Right lobe of liver (tissue), 6 donors: ENCODE data around the gene DST. TPM values are rescaled to one million over a fixed set of nuclear protein-coding genes. Genes with fewer than 3 reads are reported as not detected.
A peak's percentile ranks its signal among the peaks of the same experiment; 100 is the strongest.

ENCODE experiments used
- ATAC-seq, 4 donors: fragments of 200-7000 bp; cut with Tn5 transposase; one replicate each; pipeline ENCODE4 v1.9.1; 2020; ENCODE audit warnings: mild to moderate bottlenecking in 4 of 4, moderate library complexity in 4 of 4
- DNase-seq, 3 donors: peaks; one replicate each; pipeline ENCODE4 v3.0.0-alpha.2; 2020
- H3K27ac ChIP-seq, 3 donors: fragments of 200-600 bp; one replicate each; pipeline ENCODE4 v1.8.0; 2022
- H3K27me3 ChIP-seq, 2 donors: fragments of 200-600 bp; one replicate each; pipeline ENCODE4 v1.8.0; 2022
- H3K36me3 ChIP-seq, 4 donors: fragments of 200-600 bp; sonication (generic) in 1 of 4; one replicate each; pipeline versions ENCODE4 v1.5.1 to v1.8.0; 2017 to 2022; ENCODE audit warnings: control low read depth in 1 of 4
- H3K4me1 ChIP-seq, 4 donors: fragments of 200-600 bp; sonication (generic) in 1 of 4; one replicate each; pipeline versions ENCODE4 v1.5.1 to v1.8.0; 2017 to 2022; ENCODE audit warnings: control low read depth in 1 of 4
- H3K4me3 ChIP-seq, 3 donors: fragments of 200-600 bp; one replicate each; pipeline ENCODE4 v1.8.0; 2022
- H3K9me3 ChIP-seq, 4 donors: fragments of 200-600 bp; sonication (generic) in 1 of 4; one replicate each; pipeline versions ENCODE4 v1.5.1 to v1.8.0; 2017 to 2022; ENCODE audit warnings: control low read depth in 1 of 4
- POLR2A ChIP-seq: fragments of 450-650 bp; IDR thresholded peaks from one replicate; pipeline ENCODE4 v1.6.1; 2017; ENCODE audit warnings: antibody characterized with exemption, mild to moderate bottlenecking
- WGBS: methylation state at CpG from one replicate; pipeline ENCODE4 v1.1.6; 2018; ENCODE audit warnings: low coverage, low lambda C conversion rate; ENCODE audit not compliant: insufficient coverage; ENCODE audit errors: missing lambda C conversion rate; 5-methylcytosine and 5-hydroxymethylcytosine counted together
- intact Hi-C, 2 donors: fragments of 100-400 bp; cut with DNase I; formaldehyde crosslinking; loops; one replicate each; pipeline versions ENCODE4 v1.11.2 to v1.14.1; 2022
- total RNA-seq, 6 experiments: library from RNA; depleted of rRNA in 2 of 6; stranded (reverse); fragments of >200 nt in 2 of 6; fragmentation: NEBNext Ultra II Directional in 3 of 6; extraction: Animal tissue kit (Norgen Biotek cat#: 25700) in 3 of 6; gene quantifications; one replicate each; pipeline versions ENCODE4 v1.1.0 to v1.2.4, GENCODE V29; 2016 to 2023
- TF ChIP-seq, protein P1 (sequence below), 4 donors: fragments of 200-600 bp in 3 of 4; fragments of 450-650 bp in 1 of 4; IDR thresholded peaks; one replicate each; pipeline versions ENCODE4 v1.5.1 to v1.8.0; 2016 to 2022; ENCODE audit warnings: antibody characterized with exemption in 4 of 4, mild to moderate bottlenecking in 2 of 4
- donor health status: DM: no; HTN: yes; CAD: no.
- donor health status: DM: no; HTN: no; CAD: no.
- donor health status: DM: no; HTN: no; CAD: no.
- donor health status: DM: no; HTN: yes; CAD: no.
- donor health status: DM: no; HTN: yes; CAD: no.

The DST gene
- total RNA-seq, 6 experiments from 2014 or later: 92.1 to 207 (median 156) TPM

DNA sequence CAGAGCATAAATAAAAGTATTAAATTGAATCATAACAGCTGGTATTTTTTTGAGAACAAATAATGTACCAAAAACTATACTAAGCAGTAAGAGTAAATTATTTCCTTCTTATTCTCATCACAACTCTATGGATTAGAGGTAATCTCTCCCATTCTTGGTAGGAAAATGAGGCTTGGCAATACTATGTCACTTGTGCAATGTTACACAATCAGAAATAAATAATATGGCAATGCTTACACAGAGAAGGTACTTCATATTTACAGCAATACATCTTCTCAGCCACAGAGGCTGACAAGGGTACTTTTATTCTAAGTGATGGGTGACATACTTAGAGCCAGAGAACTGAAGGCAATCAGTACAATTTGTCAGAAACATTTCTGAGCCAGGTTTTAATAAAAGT is 3.9 kb downstream of the DST start:
- Histone ChIP-seq H3K36me3 (peaks cover 5 to 46% (median 16%) of the 10 kb centered on the region in 4 donors), H3K4me1 (peaks cover 0 to 19% (median 5%) of the 10 kb centered on the region in 4 donors), H3K27me3 (no peaks in the 10 kb centered on the region), H3K4me3 (no peak overlapping the region), H3K27ac (no peak overlapping the region), H3K9me3 (no peaks in the 10 kb centered on the region)
- ATAC-seq (peak in 1 of 4 donors; percentile 24), DNase-seq (no peak)
- intact Hi-C loops: loop anchor here (10.0 kb wide), 2 partner anchors 56 to 126 kb away; no protein-coding TSS in a partner anchor
- TF ChIP-seq, protein P1, sequence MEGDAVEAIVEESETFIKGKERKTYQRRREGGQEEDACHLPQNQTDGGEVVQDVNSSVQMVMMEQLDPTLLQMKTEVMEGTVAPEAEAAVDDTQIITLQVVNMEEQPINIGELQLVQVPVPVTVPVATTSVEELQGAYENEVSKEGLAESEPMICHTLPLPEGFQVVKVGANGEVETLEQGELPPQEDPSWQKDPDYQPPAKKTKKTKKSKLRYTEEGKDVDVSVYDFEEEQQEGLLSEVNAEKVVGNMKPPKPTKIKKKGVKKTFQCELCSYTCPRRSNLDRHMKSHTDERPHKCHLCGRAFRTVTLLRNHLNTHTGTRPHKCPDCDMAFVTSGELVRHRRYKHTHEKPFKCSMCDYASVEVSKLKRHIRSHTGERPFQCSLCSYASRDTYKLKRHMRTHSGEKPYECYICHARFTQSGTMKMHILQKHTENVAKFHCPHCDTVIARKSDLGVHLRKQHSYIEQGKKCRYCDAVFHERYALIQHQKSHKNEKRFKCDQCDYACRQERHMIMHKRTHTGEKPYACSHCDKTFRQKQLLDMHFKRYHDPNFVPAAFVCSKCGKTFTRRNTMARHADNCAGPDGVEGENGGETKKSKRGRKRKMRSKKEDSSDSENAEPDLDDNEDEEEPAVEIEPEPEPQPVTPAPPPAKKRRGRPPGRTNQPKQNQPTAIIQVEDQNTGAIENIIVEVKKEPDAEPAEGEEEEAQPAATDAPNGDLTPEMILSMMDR (IDR thresholded peaks at IDR 0.05): no peak
- no peak for TF ChIP-seq POLR2A

DNA sequence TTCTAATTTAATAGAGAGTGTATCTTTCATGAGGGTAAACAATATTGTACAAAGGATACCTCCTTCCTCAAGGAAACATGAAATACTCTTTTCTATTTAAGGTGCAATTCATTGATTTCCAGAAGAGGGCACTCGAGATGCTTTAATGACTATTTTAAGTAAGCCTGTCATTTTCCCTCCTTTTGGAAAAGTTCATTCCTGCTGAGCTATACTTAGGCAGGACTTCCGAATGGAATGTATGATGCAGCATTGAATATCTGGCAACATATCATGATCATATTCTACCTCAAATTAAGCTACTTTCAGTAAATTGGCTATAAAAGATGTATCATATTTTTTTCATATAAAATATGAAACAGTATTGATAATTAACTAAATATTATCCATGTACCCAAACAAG is 5.0 kb downstream of the DST start:
- Histone ChIP-seq H3K36me3 (peaks cover 8 to 52% (median 21%) of the 10 kb centered on the region in 4 donors), H3K4me1 (peaks cover 0 to 9% (median 0%) of the 10 kb centered on the region in 4 donors), H3K9me3 (no peaks in the 10 kb centered on the region), H3K4me3 (no peak overlapping the region), H3K27ac (no peak overlapping the region), H3K27me3 (no peaks in the 10 kb centered on the region)
- 0% methylated on average over 2 of the region's 2 CpGs for WGBS
- TF ChIP-seq, protein P1 (IDR thresholded peaks at IDR 0.05): peak; percentile 59 to 69 (median 64)
- TF ChIP-seq POLR2A: no peak
- DNase-seq (no peak), ATAC-seq (peak; percentile 67 to 86 (median 80))
- intact Hi-C loops: loop anchor here (10.0 kb wide), 2 partner anchors 57 to 127 kb away; no protein-coding TSS in a partner anchor

DNA sequence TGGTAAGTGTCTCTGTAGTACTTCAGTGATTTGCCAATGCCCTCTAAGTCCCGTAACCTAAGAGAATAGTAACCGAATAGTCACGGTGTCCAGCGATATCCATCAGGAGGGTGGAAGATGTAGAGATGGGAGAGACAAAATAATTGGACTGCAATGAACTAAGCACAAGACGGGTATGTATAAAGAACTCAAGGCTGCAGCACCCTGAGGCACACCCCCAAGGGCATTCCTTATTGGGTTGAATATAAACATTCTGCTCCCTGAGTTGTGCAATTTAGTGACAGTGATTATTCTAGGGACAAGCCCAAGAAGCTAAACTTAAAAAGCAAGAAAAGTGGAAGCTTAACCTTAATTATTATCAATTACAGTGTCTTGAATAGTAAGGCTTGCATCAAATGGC is 14.6 kb downstream of the DST start:
- H3K36me3 ChIP-seq: peaks cover 0 to 87% (median 35%) of the 10 kb centered on the region in 4 donors
- no peaks in the 10 kb centered on the region for H3K27me3 ChIP-seq
- H3K27ac ChIP-seq: no peak overlapping the region
- DNase-seq: no peak
- no peaks in the 10 kb centered on the region for H3K9me3 ChIP-seq
- peaks cover 0 to 16% (median 0%) of the 10 kb centered on the region in 4 donors for H3K4me1 ChIP-seq
- intact Hi-C loops: no loop called here
- TF ChIP-seq POLR2A: no peak
- TF ChIP-seq, protein P1 (IDR thresholded peaks at IDR 0.05): no peak
- WGBS: 90% methylated on average over 5 of the region's 5 CpGs
- H3K4me3 ChIP-seq: no peak overlapping the region
- no peak for ATAC-seq

DNA sequence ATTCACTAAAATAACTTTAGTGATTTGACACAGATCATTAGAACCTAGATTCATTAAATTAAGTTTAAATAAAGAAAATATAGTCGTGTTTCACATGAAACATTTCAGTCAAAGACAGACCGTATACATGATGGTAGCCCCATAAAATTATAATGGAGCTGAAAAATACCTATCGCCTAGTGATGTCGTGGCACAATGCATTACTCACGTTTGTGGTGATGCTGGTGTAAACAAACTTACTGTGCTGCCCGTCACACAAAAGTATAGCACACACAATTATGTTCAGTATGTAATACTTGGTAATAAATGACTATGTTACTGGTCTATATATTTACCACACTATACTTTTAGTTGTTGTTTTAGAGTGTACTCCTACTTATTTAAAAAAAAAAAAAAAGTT is 17.3 kb downstream of the DST start:
- TF ChIP-seq, protein P1 (IDR thresholded peaks at IDR 0.05): no peak
- TF ChIP-seq POLR2A: no peak
- Histone ChIP-seq H3K9me3 (no peaks in the 10 kb centered on the region), H3K27ac (peak overlapping the region in 2 of 3 donors; percentile 3 to 6), H3K36me3 (peaks cover 0 to 79% (median 32%) of the 10 kb centered on the region in 4 donors), H3K27me3 (no peaks in the 10 kb centered on the region), H3K4me3 (no peak overlapping the region), H3K4me1 (peaks cover 0 to 16% (median 0%) of the 10 kb centered on the region in 4 donors)
- DNase-seq: no peak
- WGBS: 69% methylated on average over 6 of the region's 6 CpGs
- intact Hi-C loops: no loop called here
- ATAC-seq: no peak

DNA sequence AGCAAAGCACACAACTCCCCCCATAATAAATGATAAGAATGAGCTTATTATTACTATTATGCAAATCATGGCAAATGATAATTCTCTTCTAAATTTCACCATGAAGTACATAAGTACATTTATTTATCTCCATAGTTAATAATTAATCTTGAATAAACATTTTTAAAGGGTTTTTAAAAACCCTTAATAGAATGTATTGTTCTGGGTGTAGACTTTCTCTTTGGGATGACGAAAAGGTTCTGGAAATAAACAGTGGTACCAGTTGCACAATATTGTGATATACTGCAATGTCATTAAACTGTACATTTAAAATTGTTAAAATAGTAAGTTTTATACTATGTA is 18.0 kb downstream of the DST start:
- ATAC-seq: peak in 3 of 4 donors; percentile 47 to 63 (median 49)
- 22% methylated on average over 1 of the region's 1 CpG for WGBS
- Histone ChIP-seq H3K27me3 (no peaks in the 10 kb centered on the region), H3K27ac (no peak overlapping the region), H3K4me1 (peaks cover 0 to 16% (median 0%) of the 10 kb centered on the region in 4 donors), H3K4me3 (no peak overlapping the region), H3K9me3 (no peaks in the 10 kb centered on the region), H3K36me3 (peaks cover 0 to 79% (median 32%) of the 10 kb centered on the region in 4 donors)
- TF ChIP-seq, protein P1 (IDR thresholded peaks at IDR 0.05): no peak
- no peak for TF ChIP-seq POLR2A
- DNase-seq: no peak
- intact Hi-C loops: no loop called here
